ENCODE measurements around the gene C2orf15.
"Not testable (repeated sequence)": the region's sequence is repeated elsewhere in the genome, so short reads cannot be mapped to it uniquely, and the experiment has no call there.

C2orf15 gene

GRCh38 chr2:99169534-99169933 is 28.0 kb downstream of the C2orf15 start:
- DNase-seq = no peak

DNA sequence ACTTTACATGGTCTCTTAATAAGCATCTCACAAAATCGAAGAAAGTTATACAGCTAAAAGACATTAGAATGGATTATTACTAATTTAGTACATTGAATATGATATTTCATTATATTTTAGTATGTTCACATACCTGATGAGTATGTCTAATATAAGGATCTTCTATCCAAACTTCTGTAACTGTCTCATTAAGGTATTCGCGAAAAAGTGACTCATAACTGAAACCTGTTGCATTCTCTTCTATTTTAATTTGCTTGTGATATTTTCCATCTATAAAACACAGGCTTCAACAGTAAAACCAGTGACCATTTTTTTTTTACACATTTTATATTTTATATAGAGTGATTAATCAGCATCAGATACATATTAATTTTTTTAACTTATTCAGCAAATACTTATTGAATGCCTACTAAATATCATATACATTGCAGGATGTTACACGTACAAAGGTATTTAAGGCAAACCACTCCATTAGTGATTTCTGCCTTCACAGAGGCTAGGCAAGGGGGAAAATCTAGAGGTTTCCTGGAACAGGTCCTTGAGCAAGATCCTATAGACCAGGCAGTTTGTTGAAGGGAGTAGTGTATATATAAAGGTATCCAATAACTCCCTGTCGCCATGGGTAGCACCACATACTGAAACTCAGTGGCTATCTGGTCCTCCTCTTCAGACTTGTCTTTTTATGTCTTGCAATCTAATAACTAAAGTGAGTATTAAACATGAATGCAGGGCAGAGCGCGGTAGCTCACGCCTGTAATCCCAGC is 30.1 kb downstream of the C2orf15 start:
- DNase-seq = no peak

DNA sequence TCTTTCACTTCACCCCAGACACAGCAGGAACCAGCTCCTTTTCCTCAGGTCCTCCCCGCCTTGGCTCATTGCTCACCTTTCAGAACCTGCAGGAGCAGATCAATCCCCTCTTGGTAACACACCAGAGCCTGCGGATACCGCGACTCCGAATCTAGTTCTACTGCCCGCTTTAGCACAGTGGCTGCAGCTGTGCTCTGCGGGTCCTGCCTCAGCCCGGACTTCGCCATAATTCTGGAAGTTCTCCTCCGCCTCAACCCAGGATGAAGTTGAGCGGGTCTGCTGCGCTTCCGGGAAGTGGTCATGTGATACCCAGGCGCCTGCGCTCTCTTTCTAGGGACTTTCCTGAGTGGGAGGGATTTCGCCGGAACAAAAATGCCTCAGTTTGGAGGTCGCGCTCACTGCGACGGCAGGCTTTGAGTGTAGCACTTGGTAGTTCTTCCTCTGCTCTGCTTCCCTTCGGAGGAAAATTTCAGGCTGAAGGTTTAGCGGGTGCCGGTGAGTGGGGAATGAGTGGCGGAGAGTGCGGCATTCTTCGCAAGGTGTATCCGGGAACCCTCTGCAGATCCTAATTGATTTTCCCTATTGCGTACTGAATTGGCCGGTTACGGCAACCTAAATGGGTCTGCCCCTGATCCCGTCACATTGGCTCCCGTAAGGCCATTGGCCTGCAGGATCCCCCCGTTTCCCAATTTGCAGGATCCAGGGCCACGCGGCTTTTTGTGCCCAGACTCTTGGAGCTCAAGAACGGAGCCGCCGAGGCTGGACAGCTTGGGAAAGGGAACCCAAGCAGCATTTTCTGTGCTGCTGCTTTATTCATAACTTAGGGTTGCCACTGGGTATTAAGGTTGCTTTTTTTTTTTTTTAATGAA is 39.5 kb downstream of the C2orf15 start, which contains the start of the genes MITD1 and MRPL30:
Gene MITD1, minus strand, starts transcription at position 304 of the 869 bp plus-strand sequence. Its CDS starts 77 bp downstream, at position 227.
Gene MRPL30, plus strand, starts transcription at position 430 of the 869 bp plus-strand sequence. CDS start 5,020 bp downstream, outside the sequence.
- peak; percentile 95 for DNase-seq

GRCh38 chr2:99181624-99182000 is 40.1 kb downstream of the C2orf15 start:
- DNase-seq = no peak

DNA sequence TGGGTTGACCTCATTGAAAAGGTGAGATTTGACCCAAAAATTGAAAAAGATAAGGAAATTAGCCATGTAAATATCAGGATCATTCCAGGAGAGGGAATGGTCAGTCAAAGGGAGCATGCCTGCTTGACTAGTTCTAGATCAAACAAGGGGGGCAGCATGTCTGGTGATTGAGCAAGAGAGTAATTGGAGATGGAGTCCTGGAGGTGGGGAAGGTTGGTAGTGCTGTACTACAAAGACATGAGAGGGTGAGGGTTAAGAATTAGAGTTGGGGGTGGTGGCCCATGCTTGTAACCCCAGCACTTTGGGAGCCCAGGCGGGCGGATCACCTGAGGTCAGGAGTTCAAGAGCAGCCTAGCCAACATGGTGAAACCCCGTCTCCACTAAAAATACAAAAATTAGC is 41.5 kb downstream of the C2orf15 start:
- no peak for DNase-seq

DNA sequence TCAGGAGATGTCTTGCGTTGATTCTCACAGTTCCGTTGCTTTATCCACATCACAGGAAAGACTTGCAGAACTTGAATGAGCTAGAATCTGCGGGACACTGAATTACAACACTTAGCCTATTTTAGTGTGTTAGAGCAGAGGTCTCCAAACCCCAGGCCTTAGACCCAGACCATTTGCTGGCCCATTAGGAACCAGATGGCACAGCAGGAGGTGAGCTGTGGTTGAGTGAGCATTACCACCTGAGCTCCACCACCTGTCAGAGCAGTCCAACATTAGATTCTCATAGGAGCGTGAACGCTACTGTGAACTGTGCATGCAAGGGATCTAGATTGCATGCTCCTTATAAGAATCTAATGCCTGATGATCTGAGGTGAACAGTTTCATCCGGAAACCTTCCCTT is 43.3 kb downstream of the C2orf15 start:
- no peak for DNase-seq

DNA sequence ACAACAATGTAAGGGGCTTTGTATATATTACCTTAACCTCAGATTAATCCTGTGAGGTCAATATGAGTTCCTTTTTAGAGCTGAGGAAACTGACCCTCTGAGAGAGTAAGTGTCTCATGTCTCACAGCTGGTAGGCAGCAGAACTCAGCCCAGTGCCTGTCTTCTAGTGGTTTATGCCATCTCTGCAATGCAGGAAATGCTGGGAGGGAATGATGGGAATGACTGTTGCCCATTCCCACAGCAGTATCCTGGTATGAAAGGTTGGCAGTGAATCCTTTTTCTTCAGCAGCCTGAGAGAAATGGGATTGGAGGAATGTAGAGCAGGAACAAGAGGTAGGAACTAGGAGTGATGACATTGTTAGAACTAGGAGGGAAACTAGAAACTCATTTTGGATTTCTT is 45.5 kb downstream of the C2orf15 start:
- DNase-seq = no peak

- no peak for DNase-seq
Measured at GRCh38 chr2:99188357-99188756, 46.9 kb downstream of the C2orf15 start.

DNA sequence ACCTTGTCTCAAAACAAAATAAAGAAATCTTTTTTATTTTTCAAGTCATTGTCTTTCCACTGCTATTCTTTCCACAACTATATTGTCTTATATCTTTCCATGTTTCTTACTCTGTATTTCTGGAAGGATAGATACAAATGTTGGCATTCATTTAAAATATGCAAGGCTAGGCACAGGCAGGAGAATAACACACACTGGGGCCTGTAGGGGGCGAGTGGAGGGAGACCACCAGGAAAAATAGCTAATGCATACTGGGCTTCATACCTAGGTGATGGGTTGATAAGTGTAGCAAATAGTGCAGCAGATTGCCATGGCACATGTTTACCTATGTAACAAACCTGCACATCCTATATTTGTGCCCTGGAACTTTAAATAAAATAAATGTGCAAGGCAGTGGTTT is 49.0 kb downstream of the C2orf15 start:
- no peak for DNase-seq

DNA sequence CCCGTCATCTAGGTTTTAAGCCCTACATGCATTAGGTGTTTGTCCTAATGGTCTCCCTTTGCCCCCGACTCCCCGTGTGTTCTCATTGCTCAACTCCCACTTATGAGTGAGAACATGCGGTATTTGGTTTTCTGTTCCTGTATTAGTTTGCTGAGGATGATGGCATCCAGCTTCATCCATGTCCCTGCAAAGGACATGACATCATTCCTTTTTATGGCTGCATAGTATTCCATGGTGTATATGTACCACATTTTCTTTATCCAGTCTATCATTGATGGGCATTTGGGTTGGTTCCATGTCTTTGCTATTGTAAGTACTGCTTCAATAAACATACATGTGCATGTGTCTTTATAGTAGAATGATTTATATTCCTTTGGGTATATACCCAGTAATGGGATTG is 50.9 kb downstream of the C2orf15 start:
- not testable (repeated sequence) for DNase-seq

GRCh38 chr2:99198103-99198841 is 56.8 kb downstream of the C2orf15 start:
- DNase-seq = no peak

DNA sequence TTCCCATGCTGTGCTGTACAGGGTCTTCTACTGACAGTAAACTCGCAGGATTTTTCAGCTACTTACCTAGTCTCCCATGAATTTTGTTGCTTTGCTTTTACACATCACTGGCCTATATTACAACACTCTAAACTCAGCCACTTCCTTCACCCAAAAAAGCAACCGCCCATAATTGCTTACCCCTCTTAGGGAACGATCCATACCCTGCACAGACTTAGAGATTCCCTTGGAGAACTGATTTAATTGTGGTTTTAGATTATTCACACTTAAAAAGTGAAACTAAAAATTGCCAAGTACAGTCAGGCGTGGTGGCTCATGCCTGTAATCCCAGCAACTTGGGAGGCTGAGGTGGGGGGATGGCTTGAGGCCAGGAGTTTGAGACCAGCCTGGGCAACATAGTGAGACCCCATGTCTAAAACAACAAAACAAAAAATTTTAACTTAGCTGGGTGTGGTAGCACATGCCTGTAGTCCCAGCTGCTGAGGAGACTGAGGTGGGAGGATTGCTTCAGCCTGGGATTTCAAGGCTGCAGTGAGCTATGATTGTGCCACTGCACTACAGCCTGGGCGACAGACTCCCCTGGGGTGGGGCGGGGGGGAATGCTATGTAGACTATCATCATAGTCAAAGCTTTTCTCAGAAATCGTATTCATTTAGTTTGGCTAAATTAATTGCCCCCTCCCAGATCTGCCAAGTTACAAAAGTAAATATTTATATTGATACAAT is 58.7 kb downstream of the C2orf15 start:
- no peak for DNase-seq
